ENCODE results near the gene C6orf89. TPM values are rescaled to one million over a fixed set of nuclear protein-coding genes. Genes with fewer than 3 reads are reported as not detected.

C6orf89 gene
- total RNA-seq, 4 donors from 2014 or later, result 58.2 to 89.6 (median 68.9) TPM

DNA sequence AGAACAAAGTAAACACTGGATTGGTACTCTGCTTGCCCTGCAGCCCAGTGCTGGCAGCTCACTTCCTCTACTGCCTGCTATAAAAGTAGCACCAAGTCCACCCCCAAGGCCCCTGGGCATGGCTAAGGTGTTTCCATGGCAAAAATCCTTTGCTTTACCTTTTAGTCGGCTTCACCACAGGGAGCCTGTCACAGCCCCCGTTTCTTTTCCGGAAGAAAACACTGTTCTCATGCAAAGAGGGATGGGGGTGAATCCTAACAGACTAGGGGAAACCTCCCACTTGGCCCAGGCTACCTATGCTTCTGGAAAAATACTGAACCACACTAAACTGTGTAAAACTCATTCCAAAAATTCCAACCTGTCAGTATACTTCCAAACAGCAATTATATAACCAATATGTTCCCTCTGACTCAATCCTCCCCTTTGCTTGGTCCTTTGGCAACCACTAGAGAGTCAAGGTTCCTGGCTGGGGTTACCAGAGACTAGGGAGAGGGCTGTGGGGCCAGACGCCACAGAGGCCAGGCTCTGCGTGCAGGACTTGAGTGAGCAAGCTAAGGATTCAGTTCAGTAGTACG lies 27.3 kb upstream of the C6orf89 start:
- Histone ChIP-seq H3K9me3 (no peaks in the 10 kb centered on the region), H3K27me3 (no peaks in the 10 kb centered on the region), H3K4me3 (replicated peaks in 1 of 3) (no peak overlapping the region), H3K36me3 (peaks cover 0 to 4% of the 10 kb centered on the region in 2 donors), H3K4me1 (peaks cover 15 to 27% of the 10 kb centered on the region in 2 donors), H3K27ac (peak overlapping the region in 2 of 3 donors; percentile 17 to 37)
- intact Hi-C loops (cut with DNase I), result no loop called here
- DNase-seq, result peak in 1 of 2 donors; percentile 35
- 72 to 75% methylated on average over 6 of the region's 6 CpGs for WGBS, 2 donors
- TF ChIP-seq, protein P1, sequence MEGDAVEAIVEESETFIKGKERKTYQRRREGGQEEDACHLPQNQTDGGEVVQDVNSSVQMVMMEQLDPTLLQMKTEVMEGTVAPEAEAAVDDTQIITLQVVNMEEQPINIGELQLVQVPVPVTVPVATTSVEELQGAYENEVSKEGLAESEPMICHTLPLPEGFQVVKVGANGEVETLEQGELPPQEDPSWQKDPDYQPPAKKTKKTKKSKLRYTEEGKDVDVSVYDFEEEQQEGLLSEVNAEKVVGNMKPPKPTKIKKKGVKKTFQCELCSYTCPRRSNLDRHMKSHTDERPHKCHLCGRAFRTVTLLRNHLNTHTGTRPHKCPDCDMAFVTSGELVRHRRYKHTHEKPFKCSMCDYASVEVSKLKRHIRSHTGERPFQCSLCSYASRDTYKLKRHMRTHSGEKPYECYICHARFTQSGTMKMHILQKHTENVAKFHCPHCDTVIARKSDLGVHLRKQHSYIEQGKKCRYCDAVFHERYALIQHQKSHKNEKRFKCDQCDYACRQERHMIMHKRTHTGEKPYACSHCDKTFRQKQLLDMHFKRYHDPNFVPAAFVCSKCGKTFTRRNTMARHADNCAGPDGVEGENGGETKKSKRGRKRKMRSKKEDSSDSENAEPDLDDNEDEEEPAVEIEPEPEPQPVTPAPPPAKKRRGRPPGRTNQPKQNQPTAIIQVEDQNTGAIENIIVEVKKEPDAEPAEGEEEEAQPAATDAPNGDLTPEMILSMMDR (IDR thresholded peaks at IDR 0.05), result no peak
- no peak for TF ChIP-seq POLR2A (IDR thresholded peaks at IDR 0.05)

DNA sequence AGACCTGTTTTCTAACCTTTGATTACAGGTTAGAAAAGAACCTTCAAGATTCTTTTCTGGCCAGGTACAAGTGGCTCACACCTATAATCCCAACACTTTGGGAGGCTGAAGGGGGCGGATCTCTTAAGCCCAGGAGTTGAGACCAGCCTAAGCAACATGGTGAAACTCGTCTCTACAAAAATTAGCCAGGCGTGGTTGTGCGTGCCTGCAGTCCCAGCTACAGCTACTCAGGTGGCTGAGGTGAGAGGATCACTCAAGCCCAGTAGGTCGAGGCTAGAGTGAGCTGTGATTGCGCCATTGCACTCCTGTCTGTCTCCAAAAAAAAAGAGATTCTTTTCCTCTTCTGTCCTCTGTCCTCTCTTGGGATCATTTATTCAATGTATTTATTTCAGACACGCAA lies 25.6 kb upstream of the C6orf89 start:
- Histone ChIP-seq H3K36me3 (peaks cover 0 to 4% of the 10 kb centered on the region in 2 donors), H3K27me3 (no peaks in the 10 kb centered on the region), H3K9me3 (no peaks in the 10 kb centered on the region), H3K4me3 (replicated peaks in 1 of 3) (no peak overlapping the region), H3K27ac (no peak overlapping the region), H3K4me1 (peaks cover 15 to 36% of the 10 kb centered on the region in 2 donors)
- TF ChIP-seq, protein P1 (IDR thresholded peaks at IDR 0.05), result no peak
- TF ChIP-seq POLR2A (IDR thresholded peaks at IDR 0.05), result no peak
- 48 to 73% methylated on average over 7 of the region's 7 CpGs for WGBS, 2 donors
- intact Hi-C loops (cut with DNase I), result no loop called here
- peak; percentile 69 to 75 for DNase-seq

DNA sequence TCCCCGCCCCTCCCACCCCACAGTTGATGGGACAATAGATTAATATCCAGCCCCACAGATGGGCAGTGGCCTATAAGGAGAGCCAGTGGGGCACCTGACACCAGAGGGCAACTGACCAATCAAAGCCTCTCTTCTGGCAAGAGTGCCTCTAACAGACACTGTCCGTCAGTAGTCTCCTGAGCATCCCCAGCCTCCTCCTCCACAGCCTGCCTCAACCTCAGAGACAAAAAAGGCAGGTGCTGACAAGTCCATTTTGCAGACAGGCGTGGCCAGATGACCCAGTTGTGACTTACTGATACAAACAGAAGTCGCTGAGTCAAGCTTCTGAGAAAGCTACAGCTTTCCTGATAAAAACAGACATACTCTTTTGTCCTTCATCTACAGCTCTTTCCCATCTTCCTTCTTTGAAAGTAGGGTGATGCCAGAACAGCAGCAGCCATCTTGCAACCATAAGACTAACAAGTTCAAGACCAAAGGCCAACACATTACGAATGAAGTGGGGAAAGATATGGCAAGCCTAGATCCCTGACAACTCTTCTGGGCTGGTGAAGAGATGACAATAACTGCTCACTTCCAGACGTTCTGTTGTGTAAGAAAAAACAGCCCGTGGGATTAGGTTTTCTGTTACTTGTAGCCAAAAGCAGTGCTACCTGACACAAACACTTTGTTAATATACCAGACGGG lies 23.4 kb upstream of the C6orf89 start:
- 93% methylated on average over 7 to 8 of the region's 8 CpGs for WGBS, 2 donors

DNA sequence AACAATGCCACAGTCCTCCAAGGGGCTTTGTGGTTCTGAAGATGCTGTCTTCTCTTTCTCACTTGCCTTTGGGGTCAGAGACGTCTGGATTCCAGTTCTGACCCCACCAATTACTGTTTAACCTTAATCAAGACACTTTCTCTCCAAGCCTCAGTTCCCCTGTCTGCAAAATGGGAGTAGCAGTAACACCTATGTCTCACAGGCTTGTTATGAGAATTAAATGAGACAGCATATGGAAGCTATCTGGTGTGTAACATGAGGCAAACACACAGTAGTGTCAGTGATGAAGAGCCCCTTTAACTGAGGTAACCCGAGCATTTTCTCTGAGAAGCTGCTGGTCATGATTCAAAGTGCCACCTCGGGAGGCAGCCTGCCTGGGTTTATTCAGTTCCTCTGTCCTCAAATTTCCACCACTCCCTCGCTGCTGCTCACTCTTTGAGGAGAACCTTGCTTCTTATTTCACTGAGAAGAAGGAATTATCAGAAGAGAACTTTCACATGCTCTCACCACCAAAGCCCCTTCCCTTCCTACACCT lies 22.8 kb upstream of the C6orf89 start:
- H3K9me3 ChIP-seq, result no peaks in the 10 kb centered on the region
- H3K4me1 ChIP-seq, result peaks cover 13 to 47% of the 10 kb centered on the region in 2 donors
- no peak overlapping the region for H3K4me3 ChIP-seq (replicated peaks in 1 of 3)
- TF ChIP-seq POLR2A (IDR thresholded peaks at IDR 0.05), result no peak
- 89 to 93% methylated on average over 4 of the region's 4 CpGs for WGBS, 2 donors
- H3K36me3 ChIP-seq, result no peaks in the 10 kb centered on the region
- DNase-seq, result no peak
- H3K27me3 ChIP-seq, result no peaks in the 10 kb centered on the region
- intact Hi-C loops (cut with DNase I), result no loop called here
- H3K27ac ChIP-seq, result no peak overlapping the region

More for the DNA sequence above, 23.4 kb upstream of the C6orf89 start:
- no peak for DNase-seq
- H3K27ac ChIP-seq, result no peak overlapping the region
- intact Hi-C loops (cut with DNase I), result no loop called here
- no peak overlapping the region for H3K4me3 ChIP-seq (replicated peaks in 1 of 3)
- H3K9me3 ChIP-seq, result no peaks in the 10 kb centered on the region
- H3K27me3 ChIP-seq, result no peaks in the 10 kb centered on the region
- H3K36me3 ChIP-seq, result no peaks in the 10 kb centered on the region
- peaks cover 6 to 41% of the 10 kb centered on the region in 2 donors for H3K4me1 ChIP-seq
- TF ChIP-seq, protein P1 (IDR thresholded peaks at IDR 0.05), result no peak
- no peak for TF ChIP-seq POLR2A (IDR thresholded peaks at IDR 0.05)

DNA sequence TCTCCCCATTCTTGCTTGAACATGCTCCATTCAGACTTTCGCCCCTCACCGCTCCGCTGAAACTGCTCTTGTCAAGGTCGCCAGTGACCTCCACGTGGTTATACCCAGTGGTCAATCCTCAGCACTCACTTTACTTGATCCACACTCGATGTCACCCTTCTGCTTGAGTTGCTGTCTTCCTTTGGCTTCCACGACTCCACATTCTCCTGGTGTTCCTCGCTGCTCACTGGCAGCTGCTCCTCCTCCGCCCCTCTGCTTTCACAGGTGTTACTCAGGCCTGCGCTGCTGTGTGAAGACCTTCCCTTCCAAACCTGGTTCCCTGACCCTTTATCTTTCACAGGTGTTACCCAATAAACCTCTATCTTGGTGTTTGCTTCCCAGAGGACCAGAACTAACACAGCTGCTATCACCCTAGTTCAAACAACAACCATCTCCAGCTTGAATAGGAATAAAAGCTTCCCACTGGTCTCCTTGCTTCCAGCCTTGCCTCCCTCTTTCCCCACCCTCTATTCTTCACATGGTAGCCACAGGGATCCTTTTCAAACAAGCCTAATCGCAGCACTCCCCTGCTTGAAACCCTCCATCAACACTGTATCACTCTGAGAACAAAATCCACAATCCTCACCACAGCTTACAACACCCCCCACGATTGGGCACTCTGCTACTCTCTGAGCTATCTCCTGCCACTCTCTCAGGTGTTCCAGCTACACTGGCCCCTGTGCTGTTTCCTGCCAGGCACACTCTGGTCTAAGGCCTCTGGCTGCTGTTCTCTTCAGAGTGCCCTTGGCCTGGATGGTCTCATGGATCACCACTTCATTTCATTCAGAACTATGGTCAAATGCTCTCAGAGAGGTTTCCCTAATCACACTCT lies 21.8 kb upstream of the C6orf89 start:
- no peak overlapping the region for H3K4me3 ChIP-seq (replicated peaks in 1 of 3)
- WGBS, 2 donors, result 83 to 85% methylated on average over 12 of the region's 12 CpGs
- DNase-seq, result no peak
- TF ChIP-seq POLR2A (IDR thresholded peaks at IDR 0.05), result no peak
- TF ChIP-seq, protein P1 (IDR thresholded peaks at IDR 0.05), result no peak
- intact Hi-C loops (cut with DNase I), result no loop called here
- H3K27ac ChIP-seq, result no peak overlapping the region
- H3K36me3 ChIP-seq, result no peaks in the 10 kb centered on the region
- H3K9me3 ChIP-seq, result no peaks in the 10 kb centered on the region
- H3K4me1 ChIP-seq, result peaks cover 21 to 52% of the 10 kb centered on the region in 2 donors
- H3K27me3 ChIP-seq, result no peaks in the 10 kb centered on the region

All from thyroid gland (tissue), 4 donors.